ENCODE data around the gene TMEM156. TPM values are rescaled to one million over a fixed set of nuclear protein-coding genes. Genes with fewer than 3 reads are reported as not detected.

Gene TMEM156, protein sequence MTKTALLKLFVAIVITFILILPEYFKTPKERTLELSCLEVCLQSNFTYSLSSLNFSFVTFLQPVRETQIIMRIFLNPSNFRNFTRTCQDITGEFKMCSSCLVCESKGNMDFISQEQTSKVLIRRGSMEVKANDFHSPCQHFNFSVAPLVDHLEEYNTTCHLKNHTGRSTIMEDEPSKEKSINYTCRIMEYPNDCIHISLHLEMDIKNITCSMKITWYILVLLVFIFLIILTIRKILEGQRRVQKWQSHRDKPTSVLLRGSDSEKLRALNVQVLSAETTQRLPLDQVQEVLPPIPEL
- total RNA-seq (2014; rRNA removed; shearing (Covaris generic); ENCODE audit: low replicate concordance): 152 and 240 TPM in 2 replicates

DNA sequence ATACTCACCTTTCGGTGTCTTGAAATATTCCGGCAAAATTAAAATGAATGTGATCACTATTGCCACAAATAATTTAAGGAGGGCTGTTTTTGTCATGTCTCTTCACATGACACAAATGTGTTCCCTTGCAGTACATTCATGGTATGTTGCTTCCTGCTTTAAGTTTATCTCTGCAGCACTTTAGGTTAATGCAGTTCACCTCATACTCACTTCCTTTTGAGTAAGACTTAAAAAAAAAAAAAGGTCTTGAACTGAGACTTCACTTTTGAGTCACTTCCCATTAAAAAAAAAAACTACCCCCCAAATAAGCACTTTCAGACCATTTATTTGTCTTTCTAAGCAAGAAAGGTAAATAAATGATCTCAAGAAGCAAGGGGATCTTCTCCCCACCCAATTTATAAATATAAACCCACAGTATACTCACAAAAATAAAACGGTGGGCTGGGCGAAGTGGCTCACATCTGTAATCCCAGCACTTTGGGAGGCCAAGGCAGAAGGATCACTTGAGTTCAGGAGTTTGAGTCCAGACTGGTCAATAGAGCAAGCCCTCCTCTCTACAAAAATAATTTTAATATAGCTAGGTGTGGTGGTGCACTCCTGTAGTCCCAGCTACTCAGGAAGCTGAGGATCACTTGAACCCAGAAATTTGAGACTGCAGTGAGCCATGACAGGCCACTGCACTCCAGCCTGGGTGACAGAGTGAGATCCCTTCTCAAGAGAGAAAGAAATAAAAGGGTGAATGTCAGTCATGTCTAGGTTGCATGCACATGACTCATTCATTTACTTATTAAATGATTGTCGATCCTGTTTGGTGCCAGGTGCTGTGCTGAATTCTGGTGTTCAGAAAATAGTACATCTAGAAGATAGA lies at the start of gene TMEM156:
Gene TMEM156, minus strand, starts transcription at position 192 of the 868 bp plus-strand sequence. Its CDS starts 96 bp downstream, at position 96.
- no peaks in the 10 kb centered on the region for H3K27me3 ChIP-seq (ENCODE audit: low read length)
- H3K4me2 ChIP-seq (ENCODE audit: low read depth, low read length, poor library complexity, severe bottlenecking): peak within 1 kb of the TSS; percentile 68
- H3K4me3 ChIP-seq (ENCODE audit: low read length): peak within 1 kb of the TSS; percentile 66
- no peaks in the 10 kb centered on the region for H4K20me1 ChIP-seq (ENCODE audit: insufficient read depth, low read depth, low read length)
- peaks cover 19% of the 10 kb centered on the region for H3K36me3 ChIP-seq (ENCODE audit: insufficient read depth, low read length)
- peak within 1 kb of the TSS; percentile 98 for H3K27ac ChIP-seq (ENCODE audit: low read length)
- peak within 1 kb of the TSS; percentile 67 for H3K9ac ChIP-seq (ENCODE audit: low read length)
- no peak within 1 kb of the TSS for H2AFZ ChIP-seq (ENCODE audit: low read length)
- peaks cover 72% of the 10 kb centered on the region for H3K4me1 ChIP-seq (ENCODE audit: low read length)
- H3K9me2 ChIP-seq (replicated peaks; ENCODE audit: insufficient read depth, low read length): no peaks in the 10 kb centered on the region
- no peaks in the 10 kb centered on the region for H3K9me3 ChIP-seq (ENCODE audit: low read length)
- DNase-seq: peak; percentile 93
- H3K79me2 ChIP-seq (ENCODE audit: low read length): peaks cover 46% of the 10 kb centered on the region

GRCh38 chr4:39078829-39079228 lies 46.6 kb upstream of the TMEM156 start:
- no peak overlapping the region for H3K4me3 ChIP-seq (ENCODE audit: low read length)
- no peaks in the 10 kb centered on the region for H3K9me2 ChIP-seq (replicated peaks; ENCODE audit: insufficient read depth, low read length)
- H3K27me3 ChIP-seq (ENCODE audit: low read length): no peaks in the 10 kb centered on the region
- DNase-seq: no peak
- no peaks in the 10 kb centered on the region for H3K9me3 ChIP-seq (ENCODE audit: low read length)
- no peak overlapping the region for H3K9ac ChIP-seq (ENCODE audit: low read length)
- peaks cover 6% of the 10 kb centered on the region for H3K4me1 ChIP-seq (ENCODE audit: low read length)
- H3K36me3 ChIP-seq (ENCODE audit: insufficient read depth, low read length): peaks cover 54% of the 10 kb centered on the region
- H2AFZ ChIP-seq (ENCODE audit: low read length): no peak overlapping the region
- H3K79me2 ChIP-seq (ENCODE audit: low read length): peaks cover 69% of the 10 kb centered on the region
- no peak overlapping the region for H3K27ac ChIP-seq (ENCODE audit: low read length)
- no peak overlapping the region for H3K4me2 ChIP-seq (ENCODE audit: low read depth, low read length, poor library complexity, severe bottlenecking)
- H4K20me1 ChIP-seq (ENCODE audit: insufficient read depth, low read depth, low read length): no peaks in the 10 kb centered on the region

- H3K27me3 ChIP-seq (ENCODE audit: low read length): no peaks in the 10 kb centered on the region
- no peak overlapping the region for H3K4me3 ChIP-seq (ENCODE audit: low read length)
- no peaks in the 10 kb centered on the region for H4K20me1 ChIP-seq (ENCODE audit: insufficient read depth, low read depth, low read length)
- no peaks in the 10 kb centered on the region for H3K9me2 ChIP-seq (replicated peaks; ENCODE audit: insufficient read depth, low read length)
- no peak overlapping the region for H3K27ac ChIP-seq (ENCODE audit: low read length)
- H3K9me3 ChIP-seq (ENCODE audit: low read length): no peaks in the 10 kb centered on the region
- H2AFZ ChIP-seq (ENCODE audit: low read length): no peak overlapping the region
- H3K36me3 ChIP-seq (ENCODE audit: insufficient read depth, low read length): peaks cover 9% of the 10 kb centered on the region
- H3K4me2 ChIP-seq (ENCODE audit: low read depth, low read length, poor library complexity, severe bottlenecking): no peak overlapping the region
- no peak for DNase-seq
- no peak overlapping the region for H3K9ac ChIP-seq (ENCODE audit: low read length)
- peaks cover 94% of the 10 kb centered on the region for H3K79me2 ChIP-seq (ENCODE audit: low read length)
- peaks cover 27% of the 10 kb centered on the region for H3K4me1 ChIP-seq (ENCODE audit: low read length)
These were observed 36.7 kb upstream of the TMEM156 start for GRCh38 chr4:39068907-39069306.

DNA sequence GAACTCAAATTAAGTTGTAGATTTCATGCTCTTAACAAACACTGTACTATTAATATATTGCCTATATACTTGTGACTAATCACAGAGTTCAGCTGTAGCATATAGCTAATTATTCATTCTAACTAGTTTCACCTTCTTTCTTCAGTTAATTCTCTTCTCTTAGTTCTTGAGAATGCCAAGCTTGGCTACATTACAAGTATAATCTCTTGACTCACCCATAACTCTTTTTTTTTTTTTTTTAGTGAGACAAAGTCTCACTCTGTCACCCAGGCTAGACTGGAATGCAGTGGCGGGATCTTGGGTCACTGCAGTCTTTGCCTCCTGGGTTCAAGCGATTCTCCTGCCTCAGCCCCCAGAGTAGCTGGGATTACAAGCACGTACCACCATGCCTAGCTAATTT lies 35.2 kb upstream of the TMEM156 start:
- Histone ChIP-seq H3K9ac (ENCODE audit: low read length) (no peak overlapping the region), H3K4me1 (ENCODE audit: low read length) (peaks cover 41% of the 10 kb centered on the region), H3K9me2 (replicated peaks; ENCODE audit: insufficient read depth, low read length) (no peaks in the 10 kb centered on the region), H3K4me2 (ENCODE audit: low read depth, low read length, poor library complexity, severe bottlenecking) (no peak overlapping the region), H3K79me2 (ENCODE audit: low read length) (peaks cover 97% of the 10 kb centered on the region), H3K9me3 (ENCODE audit: low read length) (no peaks in the 10 kb centered on the region), H2AFZ (ENCODE audit: low read length) (no peak overlapping the region), H3K4me3 (ENCODE audit: low read length) (no peak overlapping the region), H3K27me3 (ENCODE audit: low read length) (no peaks in the 10 kb centered on the region), H4K20me1 (ENCODE audit: insufficient read depth, low read depth, low read length) (no peaks in the 10 kb centered on the region), H3K27ac (ENCODE audit: low read length) (no peak overlapping the region), H3K36me3 (ENCODE audit: insufficient read depth, low read length) (peaks cover 11% of the 10 kb centered on the region)
- DNase-seq: no peak

DNA sequence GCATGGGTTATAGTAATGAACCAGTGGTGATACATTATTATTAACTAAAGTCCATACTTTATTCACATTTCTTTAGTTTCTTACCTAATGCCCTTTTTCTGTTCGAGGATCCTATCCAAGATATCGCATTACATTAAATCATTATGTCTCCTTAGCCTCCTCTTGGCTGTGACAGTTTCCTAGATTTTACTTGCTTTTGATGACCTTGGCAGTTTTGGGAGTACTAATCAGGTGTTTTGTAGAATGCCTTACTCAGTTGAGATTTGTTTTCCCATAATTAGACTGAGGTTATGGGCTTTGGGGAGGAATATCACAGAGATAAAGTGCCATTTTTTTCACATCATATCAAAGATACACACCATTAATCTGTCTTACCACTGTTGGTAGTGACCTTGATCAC lies 34.8 kb upstream of the TMEM156 start:
- Histone ChIP-seq H3K9me2 (replicated peaks; ENCODE audit: insufficient read depth, low read length) (no peaks in the 10 kb centered on the region), H3K36me3 (ENCODE audit: insufficient read depth, low read length) (peaks cover 10% of the 10 kb centered on the region), H3K9me3 (ENCODE audit: low read length) (no peaks in the 10 kb centered on the region), H4K20me1 (ENCODE audit: insufficient read depth, low read depth, low read length) (no peaks in the 10 kb centered on the region), H3K4me3 (ENCODE audit: low read length) (no peak overlapping the region), H3K79me2 (ENCODE audit: low read length) (peaks cover 97% of the 10 kb centered on the region), H3K4me1 (ENCODE audit: low read length) (peaks cover 43% of the 10 kb centered on the region), H3K27me3 (ENCODE audit: low read length) (no peaks in the 10 kb centered on the region), H3K9ac (ENCODE audit: low read length) (no peak overlapping the region), H3K4me2 (ENCODE audit: low read depth, low read length, poor library complexity, severe bottlenecking) (no peak overlapping the region), H3K27ac (ENCODE audit: low read length) (no peak overlapping the region), H2AFZ (ENCODE audit: low read length) (no peak overlapping the region)
- no peak for DNase-seq

DNA sequence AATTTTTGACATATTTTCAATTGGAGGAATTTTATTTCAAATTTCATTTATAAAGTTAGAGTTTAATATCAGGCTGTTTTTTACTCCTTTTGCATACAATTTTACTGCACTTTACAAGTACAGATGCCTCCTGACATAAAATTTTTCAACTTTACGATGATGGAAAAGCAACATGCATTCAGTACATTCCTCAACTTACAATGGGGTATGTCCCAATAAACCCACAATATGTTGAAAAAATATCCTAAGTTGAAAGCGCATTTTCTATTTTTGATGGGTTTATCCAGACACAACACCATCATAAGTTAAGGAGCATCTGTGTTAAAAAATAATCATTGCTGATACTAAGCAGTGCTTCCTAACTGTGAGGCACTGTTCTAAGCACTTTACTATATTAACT lies 34.2 kb upstream of the TMEM156 start:
- peaks cover 97% of the 10 kb centered on the region for H3K79me2 ChIP-seq (ENCODE audit: low read length)
- no peak overlapping the region for H3K9ac ChIP-seq (ENCODE audit: low read length)
- H3K36me3 ChIP-seq (ENCODE audit: insufficient read depth, low read length): peaks cover 5% of the 10 kb centered on the region
- H2AFZ ChIP-seq (ENCODE audit: low read length): no peak overlapping the region
- H3K4me1 ChIP-seq (ENCODE audit: low read length): peaks cover 43% of the 10 kb centered on the region
- no peak overlapping the region for H3K27ac ChIP-seq (ENCODE audit: low read length)
- no peaks in the 10 kb centered on the region for H3K9me3 ChIP-seq (ENCODE audit: low read length)
- no peaks in the 10 kb centered on the region for H3K9me2 ChIP-seq (replicated peaks; ENCODE audit: insufficient read depth, low read length)
- no peak for DNase-seq
- no peaks in the 10 kb centered on the region for H3K27me3 ChIP-seq (ENCODE audit: low read length)
- no peak overlapping the region for H3K4me3 ChIP-seq (ENCODE audit: low read length)
- no peak overlapping the region for H3K4me2 ChIP-seq (ENCODE audit: low read depth, low read length, poor library complexity, severe bottlenecking)
- H4K20me1 ChIP-seq (ENCODE audit: insufficient read depth, low read depth, low read length): no peaks in the 10 kb centered on the region

DNA sequence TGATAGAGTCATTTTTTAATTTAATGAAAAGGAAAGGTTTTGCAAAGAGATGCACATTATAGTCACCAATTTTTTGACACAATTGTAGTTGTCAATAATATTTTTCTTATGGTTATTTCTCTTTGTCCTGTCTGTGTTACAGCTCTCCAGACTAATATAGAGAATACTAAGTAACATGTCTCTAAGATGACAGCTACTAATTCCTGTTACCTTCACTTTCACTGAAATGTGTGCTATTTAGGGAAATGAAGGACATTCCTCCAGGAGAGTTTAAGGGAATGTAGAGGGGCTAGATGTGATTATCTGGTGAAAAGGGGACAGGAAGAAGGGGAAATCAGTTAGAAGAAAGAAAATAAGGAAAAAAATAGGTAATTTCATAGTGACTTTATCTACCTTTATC lies 31.2 kb upstream of the TMEM156 start:
- Histone ChIP-seq H3K36me3 (ENCODE audit: insufficient read depth, low read length) (peaks cover 8% of the 10 kb centered on the region), H3K27me3 (ENCODE audit: low read length) (no peaks in the 10 kb centered on the region), H3K4me2 (ENCODE audit: low read depth, low read length, poor library complexity, severe bottlenecking) (no peak overlapping the region), H2AFZ (ENCODE audit: low read length) (no peak overlapping the region), H3K27ac (ENCODE audit: low read length) (peak overlapping the region; percentile 25), H3K4me1 (ENCODE audit: low read length) (peaks cover 46% of the 10 kb centered on the region), H3K9me2 (replicated peaks; ENCODE audit: insufficient read depth, low read length) (no peaks in the 10 kb centered on the region), H3K9me3 (ENCODE audit: low read length) (no peaks in the 10 kb centered on the region), H3K4me3 (ENCODE audit: low read length) (no peak overlapping the region), H3K79me2 (ENCODE audit: low read length) (peaks cover 99% of the 10 kb centered on the region), H3K9ac (ENCODE audit: low read length) (no peak overlapping the region), H4K20me1 (ENCODE audit: insufficient read depth, low read depth, low read length) (0 out of 2 replicates have a peak, but pooled peaks cover 3% of the 10 kb centered on the region)
- DNase-seq: no peak

DNA sequence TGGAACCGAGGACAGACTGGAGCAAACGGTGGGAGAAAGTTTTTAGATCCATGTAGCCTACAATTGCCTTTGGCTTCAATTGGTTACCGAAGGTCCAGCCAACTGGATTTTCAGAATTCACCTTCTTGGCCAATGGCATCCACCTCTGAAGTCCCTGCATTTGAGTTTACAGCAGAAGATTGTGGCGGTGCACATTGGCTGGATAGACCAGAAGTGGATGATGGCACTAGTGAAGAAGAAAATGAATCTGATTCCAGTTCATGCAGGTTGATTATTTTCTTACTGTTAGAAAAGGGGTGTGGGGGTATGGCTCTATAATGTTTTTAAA lies 30.5 kb upstream of the TMEM156 start:
- H3K9ac ChIP-seq (ENCODE audit: low read length): no peak overlapping the region
- no peak overlapping the region for H2AFZ ChIP-seq (ENCODE audit: low read length)
- peak overlapping the region; percentile 6 for H3K4me2 ChIP-seq (ENCODE audit: low read depth, low read length, poor library complexity, severe bottlenecking)
- peaks cover 10% of the 10 kb centered on the region for H3K36me3 ChIP-seq (ENCODE audit: insufficient read depth, low read length)
- H3K79me2 ChIP-seq (ENCODE audit: low read length): peaks cover 99% of the 10 kb centered on the region
- peaks cover 48% of the 10 kb centered on the region for H3K4me1 ChIP-seq (ENCODE audit: low read length)
- H3K9me3 ChIP-seq (ENCODE audit: low read length): no peaks in the 10 kb centered on the region
- H4K20me1 ChIP-seq (ENCODE audit: insufficient read depth, low read depth, low read length): 0 out of 2 replicates have a peak, but pooled peaks cover 3% of the 10 kb centered on the region
- H3K27ac ChIP-seq (ENCODE audit: low read length): 0 out of 2 replicates have a peak overlapping the region, but pooled peaks have one; percentile 8
- H3K4me3 ChIP-seq (ENCODE audit: low read length): no peak overlapping the region
- no peaks in the 10 kb centered on the region for H3K27me3 ChIP-seq (ENCODE audit: low read length)
- DNase-seq: no peak
- H3K9me2 ChIP-seq (replicated peaks; ENCODE audit: insufficient read depth, low read length): no peaks in the 10 kb centered on the region
